ENCODE results near the gene DCAF8.

DCAF8 gene

DNA sequence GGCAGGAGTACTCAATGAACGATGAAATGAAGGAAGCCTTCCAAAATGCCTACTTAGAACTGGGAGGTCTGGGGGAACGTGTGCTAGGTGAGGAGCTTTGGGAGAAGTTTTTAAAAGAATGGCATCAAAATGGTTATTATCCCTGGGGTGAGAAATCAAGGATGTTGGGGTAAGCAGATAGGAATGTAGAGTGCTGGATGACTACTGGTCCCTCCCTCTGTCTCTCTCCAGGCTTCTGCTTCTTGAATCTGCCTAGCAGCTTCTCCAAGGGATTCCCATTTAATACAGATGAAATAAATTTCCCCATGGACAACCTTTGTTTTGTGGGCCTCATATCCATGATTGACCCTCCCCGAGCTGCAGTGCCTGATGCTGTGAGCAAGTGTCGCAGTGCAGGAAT lies 91.0 kb downstream of the DCAF8 start:
- no peak for DNase-seq (ENCODE audit: low read depth in 2 of 2)

DNA sequence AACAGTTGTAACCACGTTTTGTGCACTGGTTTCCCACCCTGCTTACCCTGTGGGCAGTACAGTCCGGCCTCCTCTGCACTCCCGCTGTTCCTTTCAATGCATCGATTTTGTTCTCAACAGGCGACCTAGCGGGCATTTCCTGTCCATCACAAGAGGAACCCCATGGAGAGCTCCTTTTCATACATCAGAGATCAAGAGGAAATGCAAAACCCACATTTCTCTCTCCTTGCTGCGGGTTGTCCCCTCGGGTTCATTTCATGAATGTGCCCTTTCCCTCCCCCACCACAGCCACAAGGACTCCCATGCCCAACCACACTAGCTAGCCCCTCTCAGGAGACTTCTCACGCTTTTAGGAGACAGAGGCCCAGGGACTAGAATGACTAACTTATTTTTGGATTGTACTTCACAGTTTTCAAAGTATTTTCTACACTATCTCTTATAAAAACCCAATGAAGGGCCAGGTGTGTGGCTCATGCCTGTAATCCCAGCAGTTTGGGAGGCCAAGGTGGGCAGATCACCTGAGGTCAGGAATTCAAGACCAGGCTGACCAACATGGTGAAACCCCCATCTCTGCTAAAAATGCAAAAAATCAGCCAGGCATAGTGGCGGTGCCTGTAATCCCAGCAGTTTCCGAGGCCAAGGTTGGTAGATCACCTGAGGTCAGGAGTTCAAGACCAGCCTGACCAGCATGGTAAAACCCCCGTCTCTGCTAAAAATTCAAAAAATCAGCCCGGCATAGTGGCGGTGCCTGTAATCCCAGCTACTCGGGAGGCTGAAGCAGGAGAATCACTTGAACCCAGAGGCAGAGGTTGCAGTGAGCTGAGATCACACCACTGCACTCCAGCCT lies 92.6 kb downstream of the DCAF8 start:
- DNase-seq (ENCODE audit: low read depth in 2 of 2), result no peak

DNA sequence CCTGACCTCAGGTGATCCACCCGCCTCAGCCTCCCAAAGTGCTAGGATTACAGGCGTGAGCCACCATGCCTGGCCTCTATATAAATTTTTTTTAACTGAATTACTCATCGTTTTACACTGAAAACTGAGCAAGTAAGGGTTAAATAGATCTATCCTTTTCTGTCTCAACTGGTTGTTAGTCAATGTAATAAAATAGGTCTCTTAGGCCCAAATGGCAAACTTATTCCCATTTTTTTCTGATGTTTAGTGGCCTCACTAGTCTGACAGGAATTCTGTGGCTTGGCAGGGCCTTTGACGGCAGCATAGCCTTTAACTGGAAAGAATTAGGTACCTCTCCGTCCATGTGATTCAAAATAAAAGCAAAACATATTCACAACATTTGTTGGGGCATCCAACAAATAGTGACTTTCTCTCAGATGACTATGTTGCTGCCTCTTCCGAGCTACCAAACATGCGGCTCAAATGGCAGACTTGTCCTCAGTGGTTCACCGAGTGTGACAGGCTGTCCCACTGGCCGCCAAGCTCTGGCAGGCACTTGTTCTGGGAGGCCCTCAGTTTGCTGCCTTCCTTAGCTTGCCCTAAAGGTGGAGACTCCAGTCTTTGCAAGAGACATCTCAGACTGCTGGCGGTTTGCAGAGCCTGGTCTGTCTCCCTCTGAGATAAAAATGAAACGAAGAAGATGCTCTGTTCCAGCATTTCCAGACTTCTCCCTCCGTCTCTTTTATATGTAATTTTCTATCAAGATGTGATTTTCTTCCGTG lies 93.6 kb downstream of the DCAF8 start:
- DNase-seq (ENCODE audit: low read depth in 2 of 2), result no peak

DNA sequence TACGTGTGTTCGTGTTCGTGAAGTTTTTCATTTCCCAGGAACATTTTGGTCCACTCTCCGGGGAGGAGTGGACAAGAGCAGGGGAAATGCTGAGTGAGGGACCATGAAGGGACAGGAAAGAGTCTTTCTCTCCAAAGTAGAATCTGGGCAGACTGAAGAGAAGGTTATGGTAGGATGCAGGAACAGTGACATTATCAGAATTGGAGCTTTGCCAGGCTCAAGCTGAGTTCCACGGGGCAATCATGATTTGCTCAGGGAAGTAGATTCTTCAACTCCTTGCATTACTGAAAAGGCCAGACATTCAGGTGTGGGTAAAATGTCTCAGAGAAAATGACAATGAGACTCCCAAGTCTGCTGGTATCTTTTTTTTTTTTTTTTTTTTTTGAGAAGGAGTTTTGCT lies 94.3 kb downstream of the DCAF8 start:
- DNase-seq (ENCODE audit: low read depth in 2 of 2), result no peak

DNA sequence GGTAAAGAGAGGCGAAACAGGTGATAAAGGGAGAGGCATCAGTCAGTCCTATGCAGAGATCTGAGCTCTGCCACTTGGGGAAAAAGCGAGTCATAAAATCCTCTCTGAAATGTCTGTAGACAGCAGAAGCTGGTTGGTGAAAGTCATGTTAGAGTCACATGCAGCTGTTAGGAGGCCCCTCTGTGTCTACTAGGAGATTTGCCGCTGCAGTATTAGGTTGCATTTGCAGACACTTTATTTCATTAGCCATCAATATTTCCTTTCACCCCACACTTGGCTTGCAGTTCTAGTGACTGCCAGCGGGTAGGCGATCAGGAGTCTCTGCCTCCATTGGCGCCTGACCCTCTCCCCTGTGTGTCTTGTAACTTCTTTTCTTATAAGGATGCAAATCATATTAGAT lies 94.8 kb downstream of the DCAF8 start:
- DNase-seq (ENCODE audit: low read depth in 2 of 2), result no peak

DNA sequence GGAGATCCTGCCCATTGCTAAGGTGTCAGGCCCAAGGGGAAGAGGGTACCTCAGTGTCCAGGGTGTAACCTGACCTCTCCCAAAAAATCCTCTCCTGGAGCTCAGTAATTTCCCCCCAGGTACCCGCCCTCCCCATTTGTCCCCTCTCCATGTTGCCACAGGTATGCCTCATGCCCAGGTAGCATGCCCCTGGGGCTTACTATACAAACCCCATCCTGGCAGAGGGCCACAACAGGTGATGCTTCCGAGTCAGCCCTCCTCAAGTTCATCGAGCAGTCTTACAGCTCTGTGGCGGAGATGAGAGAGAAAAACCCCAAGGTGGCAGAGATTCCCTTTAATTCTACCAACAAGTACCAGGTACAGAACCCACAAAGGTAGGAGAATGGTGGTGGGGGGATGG lies 95.3 kb downstream of the DCAF8 start:
- no peak for DNase-seq (ENCODE audit: low read depth in 2 of 2)

DNA sequence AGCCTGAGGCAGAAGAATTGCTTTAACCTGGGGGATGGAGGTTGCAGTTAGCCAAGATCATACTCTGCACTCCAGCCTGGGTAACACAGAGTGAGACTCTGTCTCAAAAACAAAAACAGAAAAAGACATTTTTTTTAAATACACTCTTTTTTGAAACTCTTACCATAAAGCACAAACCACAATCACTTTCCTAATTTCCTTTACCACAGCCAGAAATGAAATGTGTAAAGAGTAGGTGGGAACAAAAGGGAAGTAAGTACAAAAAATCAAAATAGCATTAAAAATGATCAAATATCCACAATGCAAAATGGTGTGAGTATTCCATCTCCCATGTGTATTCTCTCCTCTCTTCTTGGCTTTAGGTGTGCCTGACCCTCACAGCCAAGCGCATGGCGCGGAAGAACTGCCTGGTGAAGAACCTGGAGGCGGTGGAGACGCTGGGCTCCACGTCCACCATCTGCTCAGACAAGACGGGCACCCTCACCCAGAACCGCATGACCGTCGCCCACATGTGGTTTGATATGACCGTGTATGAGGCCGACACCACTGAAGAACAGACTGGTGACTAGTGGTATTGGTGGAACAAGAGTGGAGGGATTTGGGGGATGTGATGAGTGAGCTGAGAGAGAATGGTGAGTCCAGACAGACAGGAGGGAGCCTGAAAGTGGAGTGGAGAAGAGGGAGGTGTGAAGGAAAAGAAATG lies 96.0 kb downstream of the DCAF8 start:
- no peak for DNase-seq (ENCODE audit: low read depth in 2 of 2)

Data from stimulated activated CD4-positive, alpha-beta T cell treated with anti-CD3 and anti-CD28 coated beads, Interleukin-1b, Interleukin-23, amount 100 ng/mL, for 1 hour (primary cell).